WERI-Rb-1 (cell line): Measurements from ENCODE around the gene NSDHL.

Experiments
- DNase-seq: peaks from one replicate; pipeline ENCODE4 v3.0.0-alpha.2; 2020
- H3K27ac ChIP-seq: fragments of 250-450 bp; sonication (Bioruptor Pico); 2 replicates; pipeline ENCODE4 v1.5.1; 2020; ENCODE audit warnings: mild to moderate bottlenecking, moderate library complexity
- H3K27me3 ChIP-seq: fragments of 250-450 bp; sonication (Bioruptor Pico); 2 replicates; pipeline ENCODE4 v1.5.1; 2021; ENCODE audit warnings: mild to moderate bottlenecking, low read depth, moderate library complexity; ENCODE audit not compliant: insufficient read depth, severe bottlenecking
- H3K36me3 ChIP-seq: fragments of 250-450 bp; sonication (Bioruptor Pico); 2 replicates; pipeline ENCODE4 v1.5.1; 2020; ENCODE audit warnings: mild to moderate bottlenecking, moderate library complexity
- H3K4me3 ChIP-seq: 2 replicates; pipeline ENCODE4 v1.5.1; 2011; ENCODE audit warnings: low read depth, mild to moderate bottlenecking, control low read depth, low read length
- H3K9me3 ChIP-seq: fragments of 250-450 bp; sonication (Bioruptor Pico); 2 replicates; pipeline ENCODE4 v1.5.1; 2021; ENCODE audit warnings: mild to moderate bottlenecking, moderate library complexity; ENCODE audit not compliant: severe bottlenecking
- TF ChIP-seq, protein P1 (sequence below): IDR thresholded peaks from 2 replicates; pipeline ENCODE4 v1.5.1; 2011; ENCODE audit warnings: low read depth, mild to moderate bottlenecking, control low read depth, inconsistent platforms, low read length

Gene NSDHL

DNA sequence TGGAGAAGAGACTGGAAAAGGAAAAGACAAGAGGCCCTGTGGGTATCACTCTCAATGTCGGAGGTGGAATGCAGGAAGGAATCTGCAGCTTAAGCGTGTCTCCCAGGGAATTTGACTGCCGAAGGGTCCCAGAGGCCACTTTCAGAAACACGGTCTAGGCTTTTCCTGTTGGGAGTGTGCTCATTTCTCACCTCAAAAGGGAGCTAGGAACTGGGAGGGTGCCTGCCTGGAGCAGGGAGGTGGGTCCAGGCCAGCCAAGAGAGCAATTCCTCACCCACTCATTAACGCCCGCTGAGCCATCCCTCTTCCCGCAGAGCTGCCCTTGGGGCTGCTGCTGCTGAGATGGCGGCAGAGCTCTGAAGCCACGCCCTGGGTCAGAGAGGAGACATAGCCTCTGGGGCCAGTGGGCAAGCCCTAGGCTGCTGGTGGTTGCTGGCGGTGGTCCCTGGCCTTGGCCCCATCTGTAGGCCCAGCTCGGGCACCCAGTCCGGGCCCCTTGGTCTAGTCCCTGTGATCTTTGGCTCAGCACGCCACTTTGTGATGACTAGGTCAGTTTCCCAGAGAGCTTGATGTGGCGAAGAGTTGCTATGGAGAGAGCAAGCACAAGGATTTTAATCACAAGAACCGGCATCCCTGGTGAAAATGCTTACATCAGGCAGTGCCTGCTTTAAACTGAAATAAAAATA is 71.1 kb downstream of the NSDHL start:
- Histone ChIP-seq H3K9me3 (no peaks in the 10 kb centered on the region), H3K27ac (no peak overlapping the region), H3K27me3 (peaks cover 22% of the 10 kb centered on the region), H3K36me3 (no peaks in the 10 kb centered on the region), H3K4me3 (no peak overlapping the region)
- TF ChIP-seq, protein P1, sequence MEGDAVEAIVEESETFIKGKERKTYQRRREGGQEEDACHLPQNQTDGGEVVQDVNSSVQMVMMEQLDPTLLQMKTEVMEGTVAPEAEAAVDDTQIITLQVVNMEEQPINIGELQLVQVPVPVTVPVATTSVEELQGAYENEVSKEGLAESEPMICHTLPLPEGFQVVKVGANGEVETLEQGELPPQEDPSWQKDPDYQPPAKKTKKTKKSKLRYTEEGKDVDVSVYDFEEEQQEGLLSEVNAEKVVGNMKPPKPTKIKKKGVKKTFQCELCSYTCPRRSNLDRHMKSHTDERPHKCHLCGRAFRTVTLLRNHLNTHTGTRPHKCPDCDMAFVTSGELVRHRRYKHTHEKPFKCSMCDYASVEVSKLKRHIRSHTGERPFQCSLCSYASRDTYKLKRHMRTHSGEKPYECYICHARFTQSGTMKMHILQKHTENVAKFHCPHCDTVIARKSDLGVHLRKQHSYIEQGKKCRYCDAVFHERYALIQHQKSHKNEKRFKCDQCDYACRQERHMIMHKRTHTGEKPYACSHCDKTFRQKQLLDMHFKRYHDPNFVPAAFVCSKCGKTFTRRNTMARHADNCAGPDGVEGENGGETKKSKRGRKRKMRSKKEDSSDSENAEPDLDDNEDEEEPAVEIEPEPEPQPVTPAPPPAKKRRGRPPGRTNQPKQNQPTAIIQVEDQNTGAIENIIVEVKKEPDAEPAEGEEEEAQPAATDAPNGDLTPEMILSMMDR = no peak
- no peak for DNase-seq

DNA sequence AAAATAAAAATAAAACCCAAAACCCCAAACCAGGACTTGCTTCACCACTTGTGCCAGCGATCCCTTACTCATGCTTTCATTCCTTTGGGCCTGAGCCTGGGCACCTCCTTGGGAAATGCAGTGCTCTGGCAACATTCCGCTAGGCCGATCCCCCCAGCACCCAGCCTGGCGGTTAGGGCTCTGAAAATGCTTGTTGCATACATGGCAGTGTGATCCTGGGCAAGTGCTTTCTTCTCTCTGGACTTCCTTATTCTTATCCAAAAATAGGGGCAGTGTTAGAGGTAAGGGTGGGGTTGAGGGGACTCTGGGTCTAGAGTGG is 71.6 kb downstream of the NSDHL start:
- DNase-seq = no peak
- Histone ChIP-seq H3K36me3 (no peaks in the 10 kb centered on the region), H3K9me3 (no peaks in the 10 kb centered on the region), H3K27me3 (peaks cover 19% of the 10 kb centered on the region), H3K27ac (no peak overlapping the region), H3K4me3 (no peak overlapping the region)
- TF ChIP-seq, protein P1 = no peak

DNA sequence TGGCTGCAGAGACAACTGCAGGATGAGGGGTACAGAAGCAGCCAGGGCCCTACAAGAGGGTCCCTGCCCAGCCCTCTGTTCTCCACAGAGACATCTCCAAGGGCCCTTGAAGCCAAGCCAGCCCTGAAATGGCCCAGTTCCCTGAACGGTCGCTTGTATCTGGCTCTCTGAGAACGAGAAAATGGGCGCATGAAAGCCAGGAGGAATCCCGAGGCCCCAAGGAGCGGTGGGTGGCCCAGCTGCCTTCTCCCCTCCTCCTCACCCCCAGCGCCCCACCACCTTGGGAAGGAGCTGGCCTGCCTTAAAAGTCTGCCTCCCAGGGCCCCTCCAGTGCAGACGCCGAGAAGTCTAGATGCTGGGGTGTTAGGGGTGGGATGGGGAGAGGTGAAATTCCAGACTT is 72.7 kb downstream of the NSDHL start:
- peaks cover 18% of the 10 kb centered on the region for H3K27me3 ChIP-seq
- no peak for DNase-seq
- no peaks in the 10 kb centered on the region for H3K9me3 ChIP-seq
- H3K36me3 ChIP-seq = no peaks in the 10 kb centered on the region
- H3K4me3 ChIP-seq = no peak overlapping the region
- TF ChIP-seq, protein P1 = no peak
- H3K27ac ChIP-seq = no peak overlapping the region

DNA sequence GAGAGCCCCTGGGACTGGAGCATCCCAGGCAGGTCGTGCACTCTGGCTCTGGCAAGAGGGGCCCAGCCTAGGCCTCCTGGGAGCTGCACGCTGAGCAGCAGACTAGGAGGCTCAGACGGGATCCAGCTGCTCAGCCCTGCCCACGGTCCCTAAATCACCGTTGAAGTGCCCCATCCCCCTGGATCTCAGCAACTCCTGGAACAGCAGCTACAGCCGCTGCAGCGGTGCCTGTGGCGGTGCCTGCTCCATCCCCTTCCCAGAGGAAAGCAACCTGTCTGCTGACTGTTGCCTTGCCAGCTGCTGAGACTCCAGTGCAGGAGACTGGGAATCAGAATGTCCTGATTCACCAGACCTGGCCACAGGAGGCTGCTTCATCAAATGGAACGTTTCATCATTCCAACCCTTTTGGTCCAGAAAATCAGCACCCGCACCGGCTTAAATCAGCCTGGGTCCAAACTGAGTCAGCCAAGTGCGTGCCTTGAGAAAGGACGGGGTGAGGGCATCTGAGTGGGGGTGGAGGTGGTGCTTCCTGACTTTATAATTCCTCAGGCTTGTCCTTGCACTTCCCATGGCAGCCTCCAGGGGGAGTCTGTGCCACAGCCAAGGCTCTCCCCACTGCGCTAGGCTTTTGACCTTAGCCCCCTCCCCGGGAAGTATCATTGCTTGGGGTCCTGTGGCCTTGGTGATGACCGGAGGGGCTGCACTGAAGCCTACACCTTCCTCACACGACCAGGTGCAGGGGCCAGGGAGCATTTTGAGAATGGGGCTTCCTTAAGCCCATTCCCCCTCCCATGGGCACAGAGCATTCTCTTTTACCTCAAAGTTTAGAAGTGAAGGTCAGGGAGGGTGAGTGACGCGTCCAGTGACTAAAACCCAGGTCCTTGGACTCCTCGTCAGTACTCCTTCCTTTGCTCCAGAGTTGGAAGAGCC is 73.6 kb downstream of the NSDHL start:
- Histone ChIP-seq H3K27me3 (peaks cover 11% of the 10 kb centered on the region), H3K36me3 (no peaks in the 10 kb centered on the region), H3K9me3 (no peaks in the 10 kb centered on the region), H3K27ac (no peak overlapping the region), H3K4me3 (no peak overlapping the region)
- TF ChIP-seq, protein P1 = peak; percentile 97
- DNase-seq = peak; percentile 77

DNA sequence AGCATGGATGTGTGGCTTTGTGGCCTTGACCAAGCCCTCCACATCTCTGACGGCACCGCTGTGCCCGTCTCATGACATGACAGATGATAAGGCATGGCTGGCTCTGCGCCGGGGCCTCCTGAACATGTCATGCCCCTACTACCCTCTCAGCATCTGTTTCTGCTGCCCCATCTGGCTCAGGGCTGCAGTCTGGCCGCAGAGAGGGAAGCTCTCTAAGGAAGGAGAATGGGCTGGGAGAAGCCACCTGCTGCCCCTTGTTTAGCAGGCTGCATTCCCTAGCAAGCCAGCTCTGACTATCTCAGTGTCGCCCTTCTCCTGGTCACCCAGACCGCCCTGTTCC is 74.2 kb downstream of the NSDHL start:
- peaks cover 13% of the 10 kb centered on the region for H3K27me3 ChIP-seq

More for the DNA sequence above, 74.2 kb downstream of the NSDHL start:
- Histone ChIP-seq H3K4me3 (no peak overlapping the region), H3K9me3 (no peaks in the 10 kb centered on the region), H3K27ac (no peak overlapping the region), H3K36me3 (no peaks in the 10 kb centered on the region)
- TF ChIP-seq, protein P1 = no peak
- no peak for DNase-seq
